B cell (primary cell): ENCODE data around the gene ATP23. TPM values are rescaled to one million over a fixed set of nuclear protein-coding genes. Genes with fewer than 3 reads are reported as not detected.

Experiments used
- ATAC-seq: fragments of 200-7000 bp; cut with Tn5 transposase; one replicate; pipeline ENCODE4 v1.10.0; 2021; ENCODE audit warnings: low read depth, mild to moderate bottlenecking, moderate number of reproducible peaks, moderate library complexity
- CTCF ChIA-PET: fragments of 350-600 bp; sonication (Branson Sonifier 250); formaldehyde crosslinking; loops from one replicate; lab custom pipeline; 2021; ENCODE audit warnings: antibody characterized with exemption, inconsistent platforms; lab: Charles Lee
- POLR2A ChIA-PET: fragments of 350-600 bp; sonication (Branson Sonifier 250); formaldehyde crosslinking; loops from one replicate; lab custom pipeline; 2021; ENCODE audit warnings: antibody characterized with exemption; lab: Charles Lee
- DNase-seq: peaks from one replicate; pipeline ENCODE4 v3.0.0; 2013
- H2AFZ ChIP-seq: 2 replicates; pipeline ENCODE4 v1.6.1; 2012; ENCODE audit warnings: mild to moderate bottlenecking, low read depth, low read length; ENCODE audit not compliant: insufficient read depth, poor library complexity, severe bottlenecking
- H3K27ac ChIP-seq, 2 donors: 1 replicate in 1 of 2; 2 replicates in 1 of 2; pipeline ENCODE4 v1.5.1; 2012 to 2013; ENCODE audit warnings: low read length in 2 of 2, mild to moderate bottlenecking in 2 of 2, moderate library complexity in 1 of 2
- H3K27me3 ChIP-seq, 4 experiments: fragments of 200-600 bp in 1 of 4; sonication (generic) in 1 of 4; replicated peaks in 1 of 4; 1 replicate in 2 of 4; 2 replicates in 2 of 4; pipeline versions ENCODE4 v1.6.1 to v1.7.0; 2013 to 2016; ENCODE audit warnings: low read length in 3 of 4, mild to moderate bottlenecking in 2 of 4, mixed read lengths in 1 of 4, moderate library complexity in 1 of 4; ENCODE audit not compliant: insufficient read depth in 4 of 4, control insufficient read depth in 3 of 4; ENCODE audit errors: control extremely low read depth in 1 of 4
- H3K36me3 ChIP-seq, 2 experiments: replicated peaks in 1 of 2; 1 replicate in 1 of 2; 2 replicates in 1 of 2; pipeline versions ENCODE4 v1.6.1 to v1.7.1; 2013; ENCODE audit warnings: low read length in 1 of 2; ENCODE audit not compliant: insufficient read depth in 2 of 2, control insufficient read depth in 1 of 2; ENCODE audit errors: control extremely low read depth in 1 of 2, extremely low read depth in 1 of 2
- H3K4me1 ChIP-seq, 2 donors: fragments of 200-600 bp in 1 of 2; sonication (generic) in 1 of 2; 1 replicate in 1 of 2; 2 replicates in 1 of 2; pipeline versions ENCODE4 v1.5.1 to v1.6.1; 2013 to 2017; ENCODE audit warnings: low read length in 2 of 2; ENCODE audit not compliant: control insufficient read depth in 2 of 2, insufficient read depth in 2 of 2
- H3K4me2 ChIP-seq: replicated peaks from 2 replicates; pipeline ENCODE3; 2012; ENCODE audit warnings: mild to moderate bottlenecking, low read depth, low read length; ENCODE audit not compliant: poor library complexity, severe bottlenecking
- H3K4me3 ChIP-seq, 5 experiments: fragments of 200-600 bp in 1 of 5; sonication (generic) in 1 of 5; 1 replicate in 3 of 5; 2 replicates in 2 of 5; pipeline versions ENCODE4 v1.5.1 to v1.7.0; 2011 to 2016; ENCODE audit warnings: low read length in 4 of 5, mild to moderate bottlenecking in 4 of 5, low read depth in 2 of 5, control low read depth in 1 of 5, moderate library complexity in 1 of 5; ENCODE audit not compliant: insufficient read depth in 1 of 5; ENCODE audit errors: control extremely low read depth in 1 of 5, extremely low read depth in 1 of 5
- H3K79me2 ChIP-seq: fragments of 200-600 bp; sonication (generic); one replicate; pipeline ENCODE4 v1.6.0; 2016; ENCODE audit warnings: low read length; ENCODE audit not compliant: control insufficient read depth, insufficient read depth
- H3K9ac ChIP-seq: fragments of 200-600 bp; sonication (generic); 2 replicates; pipeline ENCODE4 v1.6.1; 2017; ENCODE audit warnings: mild to moderate bottlenecking, low read length, moderate library complexity
- H3K9me3 ChIP-seq, 3 donors: one replicate each; pipeline versions ENCODE4 v1.6.1 to v1.7.1; 2013; ENCODE audit warnings: low read length in 2 of 3; ENCODE audit not compliant: control insufficient read depth in 2 of 3, insufficient read depth in 1 of 3; ENCODE audit errors: control extremely low read depth in 1 of 3
- H4K20me1 ChIP-seq: 2 replicates; pipeline ENCODE4 v1.6.0; 2012; ENCODE audit warnings: mild to moderate bottlenecking, low read length; ENCODE audit not compliant: insufficient read depth, control insufficient read depth, poor library complexity, severe bottlenecking
- H3K27ac Mint-ChIP-seq: one replicate; pipeline ENCODE4 v1.8.0; 2021; ENCODE audit warnings: mixed read lengths
- H3K27me3 Mint-ChIP-seq: one replicate; pipeline ENCODE4 v1.8.0; 2021; ENCODE audit warnings: mixed read lengths
- H3K4me1 Mint-ChIP-seq: one replicate; pipeline ENCODE4 v1.8.0; 2021; ENCODE audit warnings: mixed read lengths
- H3K4me3 Mint-ChIP-seq: one replicate; pipeline ENCODE4 v1.8.0; 2021; ENCODE audit warnings: mixed read lengths
- H3K9me3 Mint-ChIP-seq: one replicate; pipeline ENCODE4 v1.8.0; 2022; ENCODE audit warnings: mixed read lengths; ENCODE audit not compliant: insufficient read depth
- CTCF ChIP-seq: fragments of 200-600 bp; IDR thresholded peaks from one replicate; pipeline ENCODE4 v1.8.0; 2022; ENCODE audit warnings: antibody characterized with exemption, mild to moderate bottlenecking
- EZH2 ChIP-seq: IDR thresholded peaks from 2 replicates; pipeline ENCODE4 v1.6.1; 2012; ENCODE audit warnings: borderline replicate concordance, low read depth, mild to moderate bottlenecking, moderate library complexity, low read length; ENCODE audit not compliant: insufficient read depth, poor library complexity, severe bottlenecking
- WGBS: methylation state at CpG from one replicate; pipeline ENCODE4 v1.1.5; 2013; ENCODE audit warnings: missing lambda C conversion rate; ENCODE audit not compliant: insufficient coverage; 5-methylcytosine and 5-hydroxymethylcytosine counted together
- intact Hi-C: fragments of 100-400 bp; cut with micrococcal nuclease; formaldehyde crosslinking; loops from one replicate; pipeline ENCODE4 v1.10.0; 2022
- polyA plus RNA-seq: library from polyadenylated mRNA; depleted of rRNA; stranded (reverse); fragments of >200 nt; gene quantifications from 2 replicates; pipeline ENCODE4 v1.2.3, GENCODE V29; 2012
- total RNA-seq, 2 donors: library from RNA; stranded (reverse); fragments of 120-200 nt in 1 of 2; gene quantifications; 1 replicate in 1 of 2; 2 replicates in 1 of 2; pipeline versions ENCODE4 v1.2.3 to v1.2.4, GENCODE V29; 2013 to 2022

The ATP23 gene
- total and polyA plus RNA-seq, 2 donors (not counting 1 experiment from before 2014, with no cell fraction given) = 6.2 to 16.3 TPM

- Mint-ChIP-seq H3K27me3 (peaks cover 5% of the 10 kb centered on the region), H3K9me3 (peaks cover 7% of the 10 kb centered on the region), H3K4me1 (no peaks in the 10 kb centered on the region), H3K4me3 (no peak overlapping the region), H3K27ac (no peak overlapping the region)
- Histone ChIP-seq H3K4me1 (no peaks in the 10 kb centered on the region), H3K79me2 (no peaks in the 10 kb centered on the region), H3K27me3 (no peaks in the 10 kb centered on the region), H3K27ac (no peak overlapping the region), H3K4me3 (no peak overlapping the region), H4K20me1 (no peaks in the 10 kb centered on the region), H3K36me3 (no peaks in the 10 kb centered on the region), H3K9ac (no peak overlapping the region), H2AFZ (no peak overlapping the region), H3K9me3 (peaks cover 3 to 44% (median 26%) of the 10 kb centered on the region in 3 donors), H3K4me2 (no peak overlapping the region)
- ChIA-PET POLR2A (no interaction called here), CTCF (no interaction called here)
- no peak for TF ChIP-seq CTCF
- TF ChIP-seq EZH2 = no peak
- intact Hi-C loops = no loop called here
- no CpG with 5 or more reads among the region's 2 CpGs for WGBS
- no peak for ATAC-seq
- no peak for DNase-seq
Measured at GRCh38 chr12:57996520-57996919, 55.2 kb downstream of the ATP23 start.

- H3K4me3 Mint-ChIP-seq = no peak overlapping the region
- intact Hi-C loops = no loop called here
- no peak for DNase-seq
- H3K9me3 ChIP-seq = peaks cover 3 to 48% (median 26%) of the 10 kb centered on the region in 3 donors
- TF ChIP-seq EZH2 (no peak), CTCF (no peak)
- no peaks in the 10 kb centered on the region for H3K4me1 ChIP-seq
- no peak for ATAC-seq
- H3K9me3 Mint-ChIP-seq = peaks cover 7% of the 10 kb centered on the region
- H4K20me1 ChIP-seq = no peaks in the 10 kb centered on the region
- no peak overlapping the region for H2AFZ ChIP-seq
- H3K27ac Mint-ChIP-seq = no peak overlapping the region
- H3K27ac ChIP-seq = no peak overlapping the region
- H3K4me3 ChIP-seq = no peak overlapping the region
- H3K9ac ChIP-seq = no peak overlapping the region
- no peaks in the 10 kb centered on the region for H3K27me3 ChIP-seq
- no peaks in the 10 kb centered on the region for H3K4me1 Mint-ChIP-seq
- no peaks in the 10 kb centered on the region for H3K79me2 ChIP-seq
- H3K4me2 ChIP-seq = no peak overlapping the region
- peaks cover 5% of the 10 kb centered on the region for H3K27me3 Mint-ChIP-seq
- no peaks in the 10 kb centered on the region for H3K36me3 ChIP-seq
- ChIA-PET POLR2A (no interaction called here), CTCF (no interaction called here)
Measured at GRCh38 chr12:57998251-57998650, 56.9 kb downstream of the ATP23 start.
